NB4 (cell line): ENCODE data around the gene ERGIC1.

Experiments used
- DNase-seq: peaks from one replicate; pipeline ENCODE4 v3.0.0; 2010; ENCODE audit warnings: low read depth
- H3K4me3 ChIP-seq: one replicate; pipeline ENCODE4 v1.5.1; 2011; ENCODE audit warnings: mild to moderate bottlenecking, low read depth, low read length, moderate library complexity
- MAX ChIP-seq: IDR thresholded peaks from 2 replicates; pipeline ENCODE4 v1.6.1; 2011; ENCODE audit warnings: low read depth, low read length
- MYC ChIP-seq: IDR thresholded peaks from 2 replicates; pipeline ENCODE4 v1.6.1; 2011; ENCODE audit warnings: low read depth, low read length
- POLR2A ChIP-seq: IDR thresholded peaks from 2 replicates; pipeline ENCODE4 v1.6.1; 2011; ENCODE audit warnings: mild to moderate bottlenecking; ENCODE audit not compliant: insufficient read length; ENCODE audit errors: extremely low read depth
- TF ChIP-seq, protein P1 (sequence below): IDR thresholded peaks from one replicate; pipeline ENCODE4 v1.5.1; 2012; ENCODE audit warnings: low read depth, low read length

Gene ERGIC1

GRCh38 chr5:172835994-172836356, 1.9 kb downstream of the ERGIC1 start:
- no peak for TF ChIP-seq MAX
- TF ChIP-seq MYC: no peak
- TF ChIP-seq POLR2A: no peak
- TF ChIP-seq, protein P1, sequence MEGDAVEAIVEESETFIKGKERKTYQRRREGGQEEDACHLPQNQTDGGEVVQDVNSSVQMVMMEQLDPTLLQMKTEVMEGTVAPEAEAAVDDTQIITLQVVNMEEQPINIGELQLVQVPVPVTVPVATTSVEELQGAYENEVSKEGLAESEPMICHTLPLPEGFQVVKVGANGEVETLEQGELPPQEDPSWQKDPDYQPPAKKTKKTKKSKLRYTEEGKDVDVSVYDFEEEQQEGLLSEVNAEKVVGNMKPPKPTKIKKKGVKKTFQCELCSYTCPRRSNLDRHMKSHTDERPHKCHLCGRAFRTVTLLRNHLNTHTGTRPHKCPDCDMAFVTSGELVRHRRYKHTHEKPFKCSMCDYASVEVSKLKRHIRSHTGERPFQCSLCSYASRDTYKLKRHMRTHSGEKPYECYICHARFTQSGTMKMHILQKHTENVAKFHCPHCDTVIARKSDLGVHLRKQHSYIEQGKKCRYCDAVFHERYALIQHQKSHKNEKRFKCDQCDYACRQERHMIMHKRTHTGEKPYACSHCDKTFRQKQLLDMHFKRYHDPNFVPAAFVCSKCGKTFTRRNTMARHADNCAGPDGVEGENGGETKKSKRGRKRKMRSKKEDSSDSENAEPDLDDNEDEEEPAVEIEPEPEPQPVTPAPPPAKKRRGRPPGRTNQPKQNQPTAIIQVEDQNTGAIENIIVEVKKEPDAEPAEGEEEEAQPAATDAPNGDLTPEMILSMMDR: no peak
- no peak overlapping the region for H3K4me3 ChIP-seq
- no peak for DNase-seq

- no peak for DNase-seq
- no peak for TF ChIP-seq POLR2A
- no peak for TF ChIP-seq MAX
- TF ChIP-seq MYC: no peak
- TF ChIP-seq, protein P1: no peak
- no peak overlapping the region for H3K4me3 ChIP-seq
These were observed 3.6 kb downstream of the ERGIC1 start for GRCh38 chr5:172837640-172838039.

GRCh38 chr5:172838151-172838875, 4.3 kb downstream of the ERGIC1 start:
- DNase-seq: no peak
- no peak for TF ChIP-seq POLR2A
- TF ChIP-seq, protein P1: no peak
- no peak for TF ChIP-seq MYC
- TF ChIP-seq MAX: no peak
- H3K4me3 ChIP-seq: no peak overlapping the region

GRCh38 chr5:172839669-172840431, 5.8 kb downstream of the ERGIC1 start:
- DNase-seq: no peak
- no peak for TF ChIP-seq MYC
- TF ChIP-seq, protein P1: no peak
- TF ChIP-seq POLR2A: no peak
- TF ChIP-seq MAX: no peak
- no peak overlapping the region for H3K4me3 ChIP-seq

- H3K4me3 ChIP-seq: no peak overlapping the region
- no peak for DNase-seq
- TF ChIP-seq POLR2A (no peak), MYC (no peak), MAX (no peak)
- TF ChIP-seq, protein P1: no peak
These were observed 6.5 kb downstream of the ERGIC1 start for GRCh38 chr5:172840432-172841154.
